Activated naive CD4-positive, alpha-beta T cell treated with anti-CD3 and anti-CD28 coated beads, Interleukin-2, amount 10 ng/mL, durations not matched to agents 7 days and 5 days (primary cell): ENCODE data around the gene SLC6A8.
A peak's percentile ranks its signal among the peaks of the same experiment; 100 is the strongest.
"Not testable (repeated sequence)": the region's sequence is repeated elsewhere in the genome, so short reads cannot be mapped to it uniquely, and the experiment has no call there.

Experiments
- CTCF ChIA-PET: fragments of 350-600 bp; sonication (Branson Sonifier 250); formaldehyde crosslinking; loops from one replicate; lab custom pipeline; 2021; ENCODE audit warnings: antibody characterized with exemption; lab: Charles Lee
- DNase-seq: peaks from one replicate; pipeline ENCODE4 v3.0.0-alpha.2; 2020
- H3K27ac Mint-ChIP-seq: one replicate; pipeline ENCODE4 v1.8.0; 2021; ENCODE audit warnings: mild to moderate bottlenecking, moderate library complexity, mixed read lengths
- H3K27me3 Mint-ChIP-seq: one replicate; pipeline ENCODE4 v1.8.0; 2021; ENCODE audit warnings: mild to moderate bottlenecking, mixed read lengths
- H3K36me3 Mint-ChIP-seq: one replicate; pipeline ENCODE4 v1.8.0; 2021; ENCODE audit warnings: mixed read lengths
- H3K4me1 Mint-ChIP-seq: one replicate; pipeline ENCODE4 v1.8.0; 2021; ENCODE audit warnings: mixed read lengths
- H3K4me3 Mint-ChIP-seq: one replicate; pipeline ENCODE4 v1.8.0; 2021; ENCODE audit warnings: mild to moderate bottlenecking, moderate library complexity, mixed read lengths
- H3K9me3 Mint-ChIP-seq: one replicate; pipeline ENCODE4 v1.8.0; 2021; ENCODE audit warnings: mixed read lengths

The SLC6A8 gene

GRCh38 chrX:153739754-153740486 is 52.2 kb downstream of the SLC6A8 start:
- DNase-seq, result peak; percentile 60
- Mint-ChIP-seq H3K27ac (peak overlapping the region; percentile 92), H3K4me1 (peaks cover 39% of the 10 kb centered on the region), H3K9me3 (peaks cover 1% of the 10 kb centered on the region), H3K27me3 (peaks cover 7% of the 10 kb centered on the region), H3K4me3 (peak overlapping the region; percentile 62), H3K36me3 (peaks cover 14% of the 10 kb centered on the region)
- CTCF ChIA-PET, result no interaction called here

- Mint-ChIP-seq H3K9me3 (no peaks in the 10 kb centered on the region), H3K27ac (peak overlapping the region; percentile 92), H3K36me3 (peaks cover 9% of the 10 kb centered on the region), H3K4me1 (peaks cover 31% of the 10 kb centered on the region), H3K27me3 (peaks cover 12% of the 10 kb centered on the region), H3K4me3 (peak overlapping the region; percentile 62)
- CTCF ChIA-PET, result no interaction called here
- no peak for DNase-seq
Measured at GRCh38 chrX:153740631-153741222, 53.0 kb downstream of the SLC6A8 start.

DNA sequence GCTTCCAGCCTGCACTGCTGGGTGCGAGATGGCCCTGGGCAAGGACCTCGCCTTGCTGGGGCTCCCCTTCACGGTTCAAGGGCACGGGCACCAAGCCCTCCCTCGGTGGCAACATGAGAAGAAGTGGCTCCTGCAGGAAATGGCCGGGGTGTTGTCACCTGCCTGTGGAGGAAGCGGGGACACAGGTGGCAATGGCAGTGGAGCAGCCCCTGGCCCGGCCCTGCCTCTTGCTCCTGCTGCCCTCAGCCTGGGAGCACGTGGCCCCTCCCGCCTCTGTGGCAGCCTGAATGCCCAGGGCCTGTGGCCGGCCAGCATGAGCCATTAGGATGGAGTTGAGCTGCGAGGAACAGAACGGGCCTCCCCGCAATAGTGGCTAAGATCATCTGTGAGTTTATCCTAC is 53.7 kb downstream of the SLC6A8 start:
- peaks cover 30% of the 10 kb centered on the region for H3K4me1 Mint-ChIP-seq
- peak overlapping the region; percentile 80 for H3K27ac Mint-ChIP-seq
- peak overlapping the region; percentile 53 for H3K4me3 Mint-ChIP-seq
- DNase-seq, result no peak
- H3K36me3 Mint-ChIP-seq, result peaks cover 9% of the 10 kb centered on the region
- CTCF ChIA-PET, result no interaction called here
- peaks cover 16% of the 10 kb centered on the region for H3K27me3 Mint-ChIP-seq
- no peaks in the 10 kb centered on the region for H3K9me3 Mint-ChIP-seq

GRCh38 chrX:153742111-153742510 is 54.4 kb downstream of the SLC6A8 start:
- peaks cover 30% of the 10 kb centered on the region for H3K4me1 Mint-ChIP-seq
- H3K4me3 Mint-ChIP-seq, H3K36me3 Mint-ChIP-seq, DNase-seq, H3K27ac Mint-ChIP-seq, CTCF ChIA-PET, H3K9me3 Mint-ChIP-seq: not testable (repeated sequence)
- H3K27me3 Mint-ChIP-seq, result peaks cover 22% of the 10 kb centered on the region

- H3K9me3 Mint-ChIP-seq, H3K36me3 Mint-ChIP-seq, H3K4me3 Mint-ChIP-seq, H3K27ac Mint-ChIP-seq, DNase-seq, CTCF ChIA-PET: not testable (repeated sequence)
- H3K4me1 Mint-ChIP-seq, result peaks cover 30% of the 10 kb centered on the region
- peaks cover 22% of the 10 kb centered on the region for H3K27me3 Mint-ChIP-seq
Measured at GRCh38 chrX:153742796-153743467, 55.2 kb downstream of the SLC6A8 start.

- H3K36me3 Mint-ChIP-seq, CTCF ChIA-PET, H3K4me3 Mint-ChIP-seq, DNase-seq, H3K27ac Mint-ChIP-seq, H3K9me3 Mint-ChIP-seq: not testable (repeated sequence)
- Mint-ChIP-seq H3K4me1 (peaks cover 30% of the 10 kb centered on the region), H3K27me3 (peaks cover 23% of the 10 kb centered on the region)
Measured at GRCh38 chrX:153743468-153744209, 55.9 kb downstream of the SLC6A8 start.

DNA sequence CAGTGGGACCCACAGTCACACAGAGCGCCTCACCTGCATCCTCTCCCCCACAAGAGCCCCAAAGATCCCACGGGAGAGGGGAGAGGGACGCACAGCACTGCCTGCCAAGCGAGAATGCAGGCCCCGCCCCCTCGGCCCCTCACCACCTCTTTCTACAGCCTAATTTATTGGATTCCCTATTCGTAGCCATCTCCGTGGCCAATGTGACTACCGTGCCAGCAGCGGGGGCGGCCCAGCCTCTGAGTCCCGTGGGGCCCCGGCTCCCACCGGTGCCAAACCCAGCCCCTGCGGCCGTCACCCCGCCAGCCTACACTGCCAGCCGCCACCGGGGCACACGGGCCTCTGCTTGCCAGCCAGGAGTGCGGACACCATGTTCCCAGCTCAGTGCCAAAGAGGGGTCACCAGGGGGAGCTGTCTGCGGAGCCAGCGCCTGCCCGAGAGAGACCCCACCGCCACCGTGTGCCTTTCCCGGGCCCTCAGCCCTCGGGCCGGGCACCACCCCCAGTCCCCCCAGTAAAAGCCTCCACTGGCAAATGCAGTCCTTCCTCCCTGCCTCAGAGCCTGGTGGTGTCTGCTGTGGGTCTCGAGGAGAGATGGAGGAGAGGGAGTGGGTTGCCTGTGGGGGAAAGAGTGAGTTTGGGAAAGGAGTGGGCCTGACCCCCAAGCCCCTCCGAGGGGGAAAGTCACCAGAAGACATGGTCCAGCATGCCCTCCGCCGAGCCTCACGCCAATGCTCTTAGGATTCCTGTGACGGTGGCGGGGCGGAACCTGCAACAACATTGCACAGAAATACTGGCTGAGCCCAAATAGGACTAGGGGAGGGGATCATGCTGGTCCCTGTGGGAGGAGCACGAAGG is 56.7 kb downstream of the SLC6A8 start:
- CTCF ChIA-PET, result no interaction called here
- Mint-ChIP-seq H3K4me3 (no peak overlapping the region), H3K36me3 (peaks cover 6% of the 10 kb centered on the region), H3K27ac (no peak overlapping the region), H3K9me3 (no peaks in the 10 kb centered on the region), H3K27me3 (peaks cover 31% of the 10 kb centered on the region), H3K4me1 (peaks cover 23% of the 10 kb centered on the region)
- no peak for DNase-seq

DNA sequence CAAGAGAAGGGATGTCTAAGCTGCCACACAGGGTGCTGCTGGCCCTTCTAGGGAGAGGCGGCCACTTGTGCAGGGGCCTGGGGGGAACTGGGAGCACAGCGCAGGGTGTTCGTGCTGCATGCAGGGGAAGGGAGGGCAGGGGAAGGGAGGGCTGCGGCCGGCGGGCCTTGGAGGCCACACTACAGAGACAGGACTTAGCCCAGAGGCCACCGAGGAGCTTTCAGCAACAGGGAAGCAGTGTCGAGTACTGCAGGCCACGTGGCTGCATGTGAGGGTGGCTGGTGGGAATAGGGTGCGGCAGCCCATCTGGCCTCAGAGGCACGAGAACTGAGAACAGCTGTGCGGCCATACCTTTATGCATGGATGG is 57.3 kb downstream of the SLC6A8 start:
- H3K27ac Mint-ChIP-seq, H3K36me3 Mint-ChIP-seq, CTCF ChIA-PET, DNase-seq, H3K9me3 Mint-ChIP-seq, H3K4me3 Mint-ChIP-seq: not testable (repeated sequence)
- H3K4me1 Mint-ChIP-seq, result peaks cover 17% of the 10 kb centered on the region
- H3K27me3 Mint-ChIP-seq, result peaks cover 37% of the 10 kb centered on the region
